IPS DF 6.9 (cell line): Measurements from ENCODE around the gene KMO.

ENCODE experiments used
- DNase-seq: peaks from one replicate; pipeline ENCODE4 v3.0.0-alpha.2; 2013; ENCODE audit warnings: low read depth, low spot score
- H3K27ac ChIP-seq: one replicate; pipeline ENCODE4 v1.5.1; 2013; ENCODE audit warnings: low read length, control low read depth
- H3K27me3 ChIP-seq: 2 replicates; pipeline ENCODE4 v1.6.1; 2013; ENCODE audit warnings: mild to moderate bottlenecking, low read length; ENCODE audit not compliant: control insufficient read depth, insufficient read depth
- H3K36me3 ChIP-seq: 2 replicates; pipeline ENCODE4 v1.6.1; 2013; ENCODE audit warnings: low read length; ENCODE audit not compliant: control insufficient read depth, insufficient read depth
- H3K4me1 ChIP-seq: 2 replicates; pipeline ENCODE4 v1.6.1; 2013; ENCODE audit warnings: low read length; ENCODE audit not compliant: control insufficient read depth, insufficient read depth
- H3K4me3 ChIP-seq: 2 replicates; pipeline ENCODE4 v1.5.1; 2013; ENCODE audit warnings: mild to moderate bottlenecking, low read length
- H3K9me3 ChIP-seq: 2 replicates; pipeline ENCODE4 v1.6.1; 2013; ENCODE audit warnings: low read length, inconsistent platforms; ENCODE audit not compliant: control insufficient read depth, insufficient read depth
- WGBS: extraction: QIAGEN DNeasy Blood & Tissue Kit; methylation state at CpG from one replicate; pipeline ENCODE4 v1.1.7; 2013; ENCODE audit warnings: mixed read lengths, missing lambda C conversion rate; ENCODE audit not compliant: insufficient read length, insufficient coverage; 5-methylcytosine and 5-hydroxymethylcytosine counted together

Gene KMO

DNA sequence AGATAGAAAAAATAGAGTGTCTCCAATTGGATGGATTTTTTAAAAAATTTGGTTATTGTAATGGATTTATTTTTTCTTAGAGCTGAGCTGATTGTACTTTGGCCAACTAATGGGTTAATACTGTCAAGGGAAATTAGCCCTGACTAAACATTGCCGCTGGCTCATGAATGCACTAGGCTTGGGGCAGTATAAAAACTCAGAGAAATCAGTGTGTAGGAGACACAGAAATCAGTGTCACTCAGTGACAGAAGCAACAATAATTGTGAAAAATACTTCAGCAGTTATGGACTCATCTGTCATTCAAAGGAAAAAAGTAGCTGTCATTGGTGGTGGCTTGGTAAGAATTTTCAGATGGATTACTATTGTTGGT lies at the start of gene KMO:
KMO (plus strand) TSS at position 217 of the 370 bp plus-strand sequence; CDS start at position 284, 67 bp downstream.
- no peaks in the 10 kb centered on the region for H3K36me3 ChIP-seq
- H3K27ac ChIP-seq, result no peak within 1 kb of the TSS
- no peaks in the 10 kb centered on the region for H3K9me3 ChIP-seq
- WGBS, result no CpG with 5 or more reads among the region's 1 CpG
- no peaks in the 10 kb centered on the region for H3K27me3 ChIP-seq
- no peaks in the 10 kb centered on the region for H3K4me1 ChIP-seq
- H3K4me3 ChIP-seq, result no peak within 1 kb of the TSS
- no peak for DNase-seq

DNA sequence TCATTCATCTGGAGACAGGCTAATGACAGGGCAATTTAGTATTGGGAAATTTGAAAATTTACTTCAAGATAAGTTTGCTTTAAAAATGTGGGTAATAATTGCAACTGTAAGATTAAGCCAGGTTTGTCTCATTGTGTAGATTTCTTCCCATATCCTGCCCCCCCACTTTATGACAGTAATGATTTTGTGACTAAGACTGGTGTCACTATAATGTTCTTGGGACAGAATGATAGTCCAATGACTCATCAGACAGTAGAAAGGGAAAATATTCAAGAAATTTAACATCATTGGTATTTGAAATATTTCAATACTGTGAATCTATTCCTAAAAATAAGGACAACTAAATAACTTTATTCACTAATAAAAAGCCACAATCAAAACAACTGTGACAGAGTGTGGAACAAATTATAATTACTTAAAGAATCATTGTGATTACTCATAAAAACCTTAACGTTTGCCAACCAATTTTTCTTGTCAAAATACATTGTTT lies 49.4 kb upstream of the KMO start:
- H3K4me3 ChIP-seq, result no peak overlapping the region
- no peaks in the 10 kb centered on the region for H3K4me1 ChIP-seq
- H3K27ac ChIP-seq, result no peak overlapping the region
- DNase-seq, result no peak
- no peaks in the 10 kb centered on the region for H3K27me3 ChIP-seq
- no CpG with 5 or more reads among the region's 1 CpG for WGBS
- H3K36me3 ChIP-seq, result no peaks in the 10 kb centered on the region
- no peaks in the 10 kb centered on the region for H3K9me3 ChIP-seq

- Histone ChIP-seq H3K27ac (no peak overlapping the region), H3K9me3 (no peaks in the 10 kb centered on the region), H3K36me3 (no peaks in the 10 kb centered on the region), H3K4me1 (no peaks in the 10 kb centered on the region), H3K4me3 (no peak overlapping the region), H3K27me3 (no peaks in the 10 kb centered on the region)
- no CpG with 5 or more reads among the region's 3 CpGs for WGBS
- DNase-seq, result no peak
Observed at GRCh38 chr1:241485145-241485544, 47.0 kb upstream of the KMO start.

DNA sequence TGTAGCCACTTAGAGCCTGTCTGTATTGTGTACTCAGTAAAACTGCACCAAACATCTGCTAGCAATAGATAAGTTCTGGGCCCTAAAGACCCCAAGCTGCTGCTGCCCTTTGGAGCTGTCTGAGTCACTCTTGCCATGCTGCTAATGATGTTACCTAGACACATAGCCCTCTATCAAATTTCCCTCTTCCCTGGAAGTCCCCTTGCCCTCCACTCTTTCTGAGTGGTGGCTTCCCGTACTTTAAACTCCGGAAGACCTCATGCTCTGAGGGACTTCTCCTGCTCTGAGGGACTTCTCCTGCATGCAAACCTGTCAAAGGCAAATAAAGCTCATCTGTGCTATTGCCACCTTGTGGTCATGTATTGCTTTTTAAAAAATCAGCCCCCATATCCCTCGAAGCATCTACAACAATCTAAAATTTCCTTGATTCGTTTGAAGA lies 46.6 kb upstream of the KMO start:
- Histone ChIP-seq H3K9me3 (no peaks in the 10 kb centered on the region), H3K27ac (no peak overlapping the region), H3K4me3 (no peak overlapping the region), H3K36me3 (no peaks in the 10 kb centered on the region), H3K27me3 (no peaks in the 10 kb centered on the region), H3K4me1 (no peaks in the 10 kb centered on the region)
- no CpG with 5 or more reads among the region's 4 CpGs for WGBS
- DNase-seq, result peak; percentile 16

DNA sequence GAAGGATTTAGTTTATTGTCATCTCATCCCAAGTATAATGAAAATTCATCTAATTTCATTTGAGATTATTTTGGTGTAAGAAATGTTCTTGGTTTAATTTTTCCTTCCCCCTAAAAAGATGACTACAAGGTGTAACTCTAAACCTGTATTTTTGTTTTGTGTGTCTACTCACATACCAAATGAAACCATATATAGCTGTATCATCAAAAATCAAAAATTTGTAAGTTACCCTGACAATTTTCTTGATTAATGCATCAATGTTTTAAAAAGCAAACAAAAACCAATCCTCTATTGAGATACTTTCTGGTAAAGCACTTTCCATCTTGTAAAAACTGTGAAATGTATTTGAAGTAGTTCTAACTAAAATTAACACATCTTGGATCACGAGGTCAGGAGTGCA lies 43.4 kb upstream of the KMO start:
- Histone ChIP-seq H3K27me3 (no peaks in the 10 kb centered on the region), H3K9me3 (no peaks in the 10 kb centered on the region)
- WGBS, result no CpG with 5 or more reads among the region's 1 CpG

GRCh38 chr1:241495741-241496140 lies 36.4 kb upstream of the KMO start:
- Histone ChIP-seq H3K27ac (no peak overlapping the region), H3K4me1 (no peaks in the 10 kb centered on the region), H3K4me3 (no peak overlapping the region), H3K36me3 (0 out of 2 replicates have a peak, but pooled peaks cover 2% of the 10 kb centered on the region), H3K9me3 (no peaks in the 10 kb centered on the region), H3K27me3 (no peaks in the 10 kb centered on the region)
- no peak for DNase-seq
- no CpG with 5 or more reads among the region's 5 CpGs for WGBS

More for the DNA sequence above, 43.4 kb upstream of the KMO start:
- Histone ChIP-seq H3K27ac (no peak overlapping the region), H3K36me3 (no peaks in the 10 kb centered on the region), H3K4me3 (no peak overlapping the region), H3K4me1 (no peaks in the 10 kb centered on the region)
- no peak for DNase-seq

DNA sequence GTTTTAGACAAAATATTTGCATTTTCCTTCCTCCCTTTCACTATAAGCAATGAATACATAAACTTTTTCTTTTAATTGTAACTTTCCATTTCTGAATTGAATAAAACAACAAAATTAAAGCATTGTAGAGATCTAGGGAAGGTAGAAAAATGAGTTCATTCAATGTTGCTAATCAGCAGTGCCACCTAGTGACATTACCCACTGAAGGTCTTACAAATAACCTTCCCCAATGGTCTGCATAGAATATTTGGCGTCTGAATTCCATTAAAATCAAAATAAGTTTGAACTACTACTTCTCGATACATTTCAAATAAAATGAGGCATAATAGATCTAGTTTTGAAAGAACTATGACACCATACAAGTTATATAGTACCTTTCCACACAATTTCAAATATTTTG lies 32.3 kb upstream of the KMO start:
- Histone ChIP-seq H3K4me1 (no peaks in the 10 kb centered on the region), H3K27me3 (no peaks in the 10 kb centered on the region), H3K36me3 (peaks cover 10% of the 10 kb centered on the region), H3K9me3 (no peaks in the 10 kb centered on the region), H3K4me3 (no peak overlapping the region), H3K27ac (no peak overlapping the region)
- DNase-seq, result no peak
- no CpG with 5 or more reads among the region's 2 CpGs for WGBS

DNA sequence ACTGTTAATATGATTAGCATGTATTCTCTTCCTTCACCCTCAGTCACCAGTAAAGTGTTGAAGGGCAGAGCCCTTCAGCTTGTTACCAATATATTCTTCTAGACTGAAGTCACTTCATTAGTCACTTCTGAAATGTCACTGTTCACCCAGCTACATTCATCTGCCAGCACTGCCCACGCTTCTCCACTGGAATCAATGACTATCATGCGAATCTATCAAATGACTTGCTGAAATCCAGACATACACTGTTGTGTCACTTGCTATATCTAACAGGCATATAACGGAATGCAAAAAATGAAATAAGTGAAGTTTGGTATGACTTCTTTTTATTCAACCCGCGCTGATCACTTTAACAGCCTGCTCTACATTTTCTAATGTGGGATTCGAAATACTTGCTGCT lies 28.7 kb upstream of the KMO start:
- Histone ChIP-seq H3K27me3 (no peaks in the 10 kb centered on the region), H3K4me1 (no peaks in the 10 kb centered on the region), H3K4me3 (no peak overlapping the region), H3K36me3 (peaks cover 13% of the 10 kb centered on the region), H3K9me3 (no peaks in the 10 kb centered on the region), H3K27ac (no peak overlapping the region)
- whole genome bisulfite sequencing, result no CpG with 5 or more reads among the region's 6 CpGs
- DNase-seq, result no peak

GRCh38 chr1:241507189-241507863 lies 24.9 kb upstream of the KMO start:
- no peaks in the 10 kb centered on the region for H3K9me3 ChIP-seq
- WGBS, result no CpG with 5 or more reads among the region's 2 CpGs
- H3K27ac ChIP-seq, result no peak overlapping the region
- no peak overlapping the region for H3K4me3 ChIP-seq
- peaks cover 14% of the 10 kb centered on the region for H3K36me3 ChIP-seq
- H3K4me1 ChIP-seq, result no peaks in the 10 kb centered on the region
- no peak for DNase-seq
- H3K27me3 ChIP-seq, result no peaks in the 10 kb centered on the region

- no CpG with 5 or more reads among the region's 5 CpGs for WGBS
- DNase-seq, result no peak
- Histone ChIP-seq H3K27me3 (no peaks in the 10 kb centered on the region), H3K36me3 (peaks cover 2% of the 10 kb centered on the region; the same call in 1 of the 2 replicates), H3K27ac (no peak overlapping the region), H3K4me1 (no peaks in the 10 kb centered on the region), H3K9me3 (no peaks in the 10 kb centered on the region), H3K4me3 (no peak overlapping the region)
Observed at GRCh38 chr1:241513378-241513777, 18.8 kb upstream of the KMO start.
